ENCODE results near the gene PARP1. TPM values are rescaled to one million over a fixed set of nuclear protein-coding genes. Genes with fewer than 3 reads are reported as not detected.

Gene PARP1
- total and polyA plus RNA-seq, 4 donors = 11.9 to 50.0 (median 27.4) TPM

- Histone ChIP-seq H3K9me3 (ENCODE audit: control insufficient read depth, low read length) (no peaks in the 10 kb centered on the region), H3K4me1 (ENCODE audit: control insufficient read depth in 1 of 2, insufficient read depth in 2 of 2, low read length in 2 of 2) (no peaks in the 10 kb centered on the region), H3K4me3 (ENCODE audit: low read length in 2 of 2) (no peak overlapping the region), H3K27ac (ENCODE audit: low read depth in 1 of 2, low read length in 2 of 2) (no peak overlapping the region), H3K27me3 (ENCODE audit: control insufficient read depth in 1 of 2, insufficient read depth in 2 of 2, low read length in 1 of 2) (no peaks in the 10 kb centered on the region), H3K36me3 (ENCODE audit: control insufficient read depth in 1 of 2, insufficient read depth in 2 of 2, low read length in 1 of 2) (no peaks in the 10 kb centered on the region)
- intact Hi-C loops (cut with DNase I) = no loop called here
- DNase-seq (no peak), ATAC-seq (ENCODE audit: low FRiP score) (no peak)
- 97 to 98% methylated on average over 7 of the region's 7 CpGs for WGBS, 2 donors
These were observed 96.5 kb downstream of the PARP1 start for GRCh38 chr1:226311376-226311775.

Other genes with a start within 250 kb of the PARP1 start
- 10 to 100 TPM; 41.6 to 45.5 TPM for gene ACBD3, start 221.4 kb downstream of the PARP1 start, total RNA-seq
- gene ACBD3, start 221.4 kb downstream of the PARP1 start, polyA plus RNA-seq = 10 to 100 TPM; 14.2 to 25.4 TPM
- under 1 TPM; 0.19 to 0.51 TPM for gene MIXL1, start 184.4 kb downstream of the PARP1 start, total RNA-seq
- not detected for gene MIXL1, start 184.4 kb downstream of the PARP1 start, polyA plus RNA-seq
- 1 to 10 TPM; 1.8 to 2.7 TPM for gene LIN9, start 98.9 kb downstream of the PARP1 start, total RNA-seq
- gene LIN9, start 98.9 kb downstream of the PARP1 start, polyA plus RNA-seq = 1 to 10 TPM; 1.7 to 4.1 TPM
- 1 to 10 TPM; 2.7 to 3.0 TPM for gene STUM, start 140.7 kb upstream of the PARP1 start, total RNA-seq
- gene STUM, start 140.7 kb upstream of the PARP1 start, polyA plus RNA-seq = under 1 TPM; 0.13 to 0.59 TPM